Measurements from ENCODE around the gene VIPR2.
"Not testable (repeated sequence)": the region's sequence is repeated elsewhere in the genome, so short reads cannot be mapped to it uniquely, and the experiment has no call there.

Gene VIPR2

GRCh38 chr7:159139639-159140038 is 5.0 kb downstream of the VIPR2 start:
- no peak for DNase-seq (ENCODE audit: low read depth)
- no peak overlapping the region for H3K4me3 ChIP-seq (ENCODE audit: low read length)
- TF ChIP-seq, protein P1, sequence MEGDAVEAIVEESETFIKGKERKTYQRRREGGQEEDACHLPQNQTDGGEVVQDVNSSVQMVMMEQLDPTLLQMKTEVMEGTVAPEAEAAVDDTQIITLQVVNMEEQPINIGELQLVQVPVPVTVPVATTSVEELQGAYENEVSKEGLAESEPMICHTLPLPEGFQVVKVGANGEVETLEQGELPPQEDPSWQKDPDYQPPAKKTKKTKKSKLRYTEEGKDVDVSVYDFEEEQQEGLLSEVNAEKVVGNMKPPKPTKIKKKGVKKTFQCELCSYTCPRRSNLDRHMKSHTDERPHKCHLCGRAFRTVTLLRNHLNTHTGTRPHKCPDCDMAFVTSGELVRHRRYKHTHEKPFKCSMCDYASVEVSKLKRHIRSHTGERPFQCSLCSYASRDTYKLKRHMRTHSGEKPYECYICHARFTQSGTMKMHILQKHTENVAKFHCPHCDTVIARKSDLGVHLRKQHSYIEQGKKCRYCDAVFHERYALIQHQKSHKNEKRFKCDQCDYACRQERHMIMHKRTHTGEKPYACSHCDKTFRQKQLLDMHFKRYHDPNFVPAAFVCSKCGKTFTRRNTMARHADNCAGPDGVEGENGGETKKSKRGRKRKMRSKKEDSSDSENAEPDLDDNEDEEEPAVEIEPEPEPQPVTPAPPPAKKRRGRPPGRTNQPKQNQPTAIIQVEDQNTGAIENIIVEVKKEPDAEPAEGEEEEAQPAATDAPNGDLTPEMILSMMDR (conservative IDR thresholded peaks at IDR 0.05; ENCODE audit: low read length): no peak

DNA sequence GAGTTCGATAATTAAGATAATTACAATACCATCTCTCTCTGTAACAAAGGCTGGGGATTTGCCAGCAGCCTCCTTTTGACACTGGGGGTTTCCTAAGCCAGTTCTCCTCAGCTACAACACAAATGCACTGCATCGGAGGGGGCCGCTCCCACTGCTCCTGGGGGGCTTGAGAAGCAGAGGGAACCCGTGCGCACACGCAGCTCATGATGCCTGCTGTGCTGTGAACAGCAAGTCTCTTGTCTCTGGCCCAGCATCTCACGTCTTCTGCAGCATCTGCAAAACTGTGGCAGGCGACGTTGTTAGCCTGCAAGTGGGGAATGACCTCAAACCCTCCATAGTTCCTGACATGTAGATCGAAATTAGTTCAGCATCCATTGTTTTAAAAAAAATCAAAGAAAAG is 5.5 kb downstream of the VIPR2 start:
- DNase-seq (ENCODE audit: low read depth): no peak
- no peak overlapping the region for H3K4me3 ChIP-seq (ENCODE audit: low read length)
- TF ChIP-seq, protein P1 (conservative IDR thresholded peaks at IDR 0.05; ENCODE audit: low read length): no peak

DNA sequence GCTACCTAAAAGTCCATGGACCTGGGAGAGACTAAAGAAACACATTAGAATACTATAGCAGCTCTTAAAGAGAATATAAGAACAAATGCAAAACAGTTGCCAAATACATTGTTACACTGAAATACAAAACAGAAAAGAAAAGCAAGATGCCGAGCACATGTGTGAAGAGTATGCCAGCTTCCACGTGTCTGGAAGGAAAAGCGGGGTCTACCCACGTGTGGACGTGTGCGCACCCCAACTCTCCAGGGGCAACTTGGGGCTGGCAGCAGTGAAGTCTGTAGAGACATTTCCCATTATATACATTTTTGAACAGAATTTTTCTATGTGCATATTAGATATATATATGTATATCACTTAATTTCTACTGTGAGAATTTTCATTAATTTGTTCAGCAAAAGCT is 6.2 kb downstream of the VIPR2 start:
- TF ChIP-seq, protein P1 (conservative IDR thresholded peaks at IDR 0.05; ENCODE audit: low read length): no peak
- H3K4me3 ChIP-seq (ENCODE audit: low read length): no peak overlapping the region
- DNase-seq (ENCODE audit: low read depth): no peak

DNA sequence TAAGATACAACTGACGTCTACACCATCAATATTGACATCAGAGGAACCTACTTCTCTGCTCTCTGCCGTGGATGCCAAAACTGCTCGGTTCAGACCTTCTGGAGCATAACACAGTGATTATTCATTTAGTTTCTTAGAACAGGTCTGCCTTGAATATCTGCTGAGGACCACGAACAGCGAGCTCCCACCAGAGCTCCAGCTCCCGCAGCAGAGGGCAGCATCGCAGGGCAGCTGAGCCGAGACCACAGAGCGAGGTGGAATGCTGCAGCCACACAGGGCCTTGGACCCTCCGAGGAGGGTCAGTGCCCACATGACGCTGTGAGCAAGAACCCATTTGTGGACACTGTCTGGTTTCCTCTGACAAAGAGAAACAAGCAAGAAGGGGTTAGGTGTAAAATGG is 6.8 kb downstream of the VIPR2 start:
- H3K4me3 ChIP-seq (ENCODE audit: low read length): no peak overlapping the region
- TF ChIP-seq, protein P1 (conservative IDR thresholded peaks at IDR 0.05; ENCODE audit: low read length): no peak
- no peak for DNase-seq (ENCODE audit: low read depth)

DNA sequence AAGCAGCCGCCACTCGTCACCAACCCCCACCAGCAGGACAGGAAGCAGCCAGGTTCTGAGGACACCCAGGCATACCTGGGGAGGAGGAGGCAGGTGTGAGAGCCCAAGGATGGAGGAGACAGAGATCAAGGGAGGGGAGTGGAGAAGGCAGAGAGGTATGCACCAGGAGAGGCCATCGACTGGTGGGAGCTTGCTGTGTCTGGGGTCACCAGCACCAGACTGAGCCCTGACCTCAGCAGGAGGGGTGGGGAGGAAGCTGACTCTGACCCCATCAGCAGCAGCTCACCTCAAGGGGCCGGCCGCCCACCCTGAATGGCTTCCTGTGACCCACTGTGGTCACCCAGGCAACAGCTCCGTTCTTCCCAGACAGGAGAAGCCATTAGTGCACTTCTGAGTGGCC is 7.8 kb downstream of the VIPR2 start:
- H3K4me3 ChIP-seq (ENCODE audit: low read length): no peak overlapping the region
- DNase-seq (ENCODE audit: low read depth): no peak
- TF ChIP-seq, protein P1 (conservative IDR thresholded peaks at IDR 0.05; ENCODE audit: low read length): no peak

GRCh38 chr7:159136442-159136841 is 8.2 kb downstream of the VIPR2 start:
- H3K4me3 ChIP-seq (ENCODE audit: low read length): no peak overlapping the region
- TF ChIP-seq, protein P1 (conservative IDR thresholded peaks at IDR 0.05; ENCODE audit: low read length): no peak
- no peak for DNase-seq (ENCODE audit: low read depth)

- H3K4me3 ChIP-seq (ENCODE audit: low read length): no peak overlapping the region
- TF ChIP-seq, protein P1 (conservative IDR thresholded peaks at IDR 0.05; ENCODE audit: low read length): no peak
- no peak for DNase-seq (ENCODE audit: low read depth)
Observed at GRCh38 chr7:159136013-159136412, 8.7 kb downstream of the VIPR2 start.

DNA sequence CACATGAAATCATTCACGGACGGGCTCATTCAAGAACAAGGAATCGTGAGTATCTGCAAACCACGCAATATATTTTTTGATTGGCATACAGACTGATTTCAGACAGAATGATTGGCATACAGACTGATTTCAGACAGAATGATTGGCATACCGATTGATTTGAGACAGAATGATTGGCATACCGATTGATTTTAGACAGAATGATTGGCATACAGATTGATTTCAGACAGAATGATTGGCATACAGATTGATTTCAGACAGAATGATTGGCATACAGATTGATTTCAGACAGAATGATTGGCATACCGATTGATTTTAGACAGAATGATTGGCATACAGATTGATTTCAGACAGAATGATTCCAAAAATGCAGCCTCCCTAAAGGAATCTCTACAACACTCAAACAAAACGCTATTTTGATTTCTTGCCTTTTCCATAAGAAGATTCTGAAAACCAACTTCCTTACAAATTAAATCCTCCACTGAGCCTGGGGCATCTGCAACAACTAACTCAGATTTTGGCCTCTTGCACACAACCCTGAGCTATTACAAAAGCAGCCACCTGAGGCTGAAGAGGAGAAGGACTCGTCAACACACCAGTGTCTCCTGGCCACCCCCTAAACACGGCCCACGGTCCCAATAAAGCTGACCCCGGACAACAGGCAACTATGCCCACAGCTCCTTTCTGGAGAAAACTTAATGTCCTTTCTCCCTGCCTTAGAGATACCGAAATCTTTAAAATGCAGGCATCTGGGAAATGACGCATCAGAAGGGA is 11.8 kb downstream of the VIPR2 start:
- not testable (repeated sequence) for DNase-seq (ENCODE audit: low read depth); H3K4me3 ChIP-seq (ENCODE audit: low read length)

All from AG10803 (cell line).